GM19395 (cell line): ENCODE data around the gene HOXA6.
A peak's percentile ranks its signal among the peaks of the same experiment; 100 is the strongest.

Source experiments
- ATAC-seq: cut with Tn5 transposase; IDR thresholded peaks from one replicate; pipeline ENCODE4 v1.9.1; 2021; ENCODE audit warnings: mild to moderate bottlenecking, moderate library complexity; ENCODE audit not compliant: unreplicated experiment

HOXA6 gene

DNA sequence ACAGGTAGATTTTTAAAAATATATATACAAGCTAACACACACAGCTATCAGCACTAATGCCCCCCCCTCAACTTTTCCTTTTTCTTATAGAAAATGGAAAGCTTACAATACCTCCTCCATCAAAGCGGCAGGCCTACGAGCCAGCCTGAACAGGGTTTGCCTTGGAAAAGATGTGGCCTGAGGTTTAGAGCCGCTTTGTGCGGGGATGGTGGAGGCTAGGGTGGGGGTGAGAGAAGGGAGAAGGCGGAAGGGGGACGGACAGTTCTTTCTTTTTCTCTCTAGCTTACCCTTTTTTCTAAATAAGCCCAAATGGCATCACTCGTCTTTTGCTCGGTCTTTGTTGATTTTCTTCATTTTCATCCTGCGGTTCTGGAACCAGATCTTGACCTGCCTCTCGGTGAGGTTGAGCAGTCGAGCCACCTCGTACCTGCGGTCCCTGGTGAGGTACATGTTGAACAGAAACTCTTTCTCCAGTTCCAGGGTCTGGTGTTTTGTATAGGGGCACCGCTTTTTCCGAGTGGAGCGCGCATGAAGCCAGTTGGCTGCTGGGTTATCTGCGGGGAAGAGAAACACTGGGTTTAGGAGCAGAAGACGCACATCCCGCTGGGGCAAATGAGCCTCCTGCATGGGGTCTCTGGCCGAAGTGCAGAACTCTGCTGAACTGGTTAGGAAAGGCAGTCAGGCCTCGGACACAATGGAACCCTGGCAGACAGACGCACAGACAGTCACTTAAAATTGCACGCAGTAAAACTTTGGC, 15.9 kb upstream of the HOXA6 start:
- ATAC-seq = no peak

- no peak for ATAC-seq
Observed at GRCh38 chr7:27162561-27163287, 15.2 kb upstream of the HOXA6 start.

GRCh38 chr7:27161721-27162560, 14.4 kb upstream of the HOXA6 start:
- ATAC-seq = no peak

GRCh38 chr7:27161214-27161720, 13.7 kb upstream of the HOXA6 start:
- no peak for ATAC-seq

- ATAC-seq = peak; percentile 65
Observed at GRCh38 chr7:27160546-27161213, 13.1 kb upstream of the HOXA6 start.

DNA sequence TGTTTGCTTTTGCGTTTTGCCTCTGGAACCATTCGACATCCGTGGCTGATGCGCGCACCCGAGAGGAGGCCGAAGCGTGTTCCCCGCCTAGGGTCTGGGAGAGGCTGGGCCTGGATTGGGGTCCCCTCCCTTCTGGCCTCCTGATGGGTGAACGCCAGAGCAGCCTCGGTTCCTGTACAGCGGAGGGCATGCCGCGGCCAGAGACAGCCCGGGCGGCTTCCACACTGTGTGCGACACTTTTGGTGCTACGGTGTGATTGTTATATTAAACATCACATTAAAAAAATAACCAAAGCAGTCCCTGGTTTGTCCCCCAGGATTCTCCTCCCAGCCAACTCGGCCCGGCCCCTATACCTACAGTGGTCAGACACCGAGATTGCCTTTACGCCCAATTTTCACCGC, 12.6 kb upstream of the HOXA6 start:
- ATAC-seq = peak; percentile 10

DNA sequence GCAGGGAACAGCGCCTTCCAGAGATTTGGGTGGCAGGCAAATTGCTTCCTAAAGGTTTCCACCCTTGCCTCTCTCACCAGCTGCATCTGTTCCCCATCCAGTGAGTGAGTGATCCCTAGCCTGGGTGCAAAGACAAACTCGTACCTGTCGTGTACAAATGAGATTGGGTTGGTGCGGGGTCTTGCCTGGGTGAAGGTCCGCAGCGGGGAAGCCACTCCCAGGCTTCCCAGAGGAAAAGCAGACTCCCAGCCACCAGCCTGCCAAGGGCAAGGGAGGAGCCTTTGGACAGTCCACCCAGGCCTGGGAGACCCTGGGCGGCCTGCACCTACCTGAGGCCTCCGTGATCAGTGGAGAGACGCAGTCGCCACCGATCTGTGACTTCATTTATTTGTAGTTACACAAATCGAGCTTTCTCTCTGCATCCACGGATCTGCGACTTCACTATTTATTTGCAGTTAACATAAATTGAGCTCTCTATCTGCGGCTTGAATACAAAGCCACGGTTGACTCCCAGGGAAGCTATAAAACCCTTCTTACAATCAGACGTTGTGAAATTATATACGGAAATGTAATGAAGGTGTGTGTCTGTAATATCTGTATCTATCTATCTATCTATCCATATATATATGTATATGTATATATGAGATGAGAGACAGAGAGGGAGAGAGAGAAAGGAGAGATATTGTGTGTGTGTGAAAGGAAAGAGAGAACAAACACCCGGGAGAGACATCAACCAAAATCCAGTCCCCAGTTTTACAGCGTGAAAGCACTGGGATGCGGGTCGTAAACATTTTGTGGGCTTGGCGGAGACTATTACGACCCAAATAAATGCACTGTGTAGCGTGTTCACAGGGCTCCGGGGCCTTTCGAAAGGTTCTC, 11.9 kb upstream of the HOXA6 start:
- no peak for ATAC-seq

- ATAC-seq = no peak
Observed at GRCh38 chr7:27158436-27159265, 11.1 kb upstream of the HOXA6 start.

DNA sequence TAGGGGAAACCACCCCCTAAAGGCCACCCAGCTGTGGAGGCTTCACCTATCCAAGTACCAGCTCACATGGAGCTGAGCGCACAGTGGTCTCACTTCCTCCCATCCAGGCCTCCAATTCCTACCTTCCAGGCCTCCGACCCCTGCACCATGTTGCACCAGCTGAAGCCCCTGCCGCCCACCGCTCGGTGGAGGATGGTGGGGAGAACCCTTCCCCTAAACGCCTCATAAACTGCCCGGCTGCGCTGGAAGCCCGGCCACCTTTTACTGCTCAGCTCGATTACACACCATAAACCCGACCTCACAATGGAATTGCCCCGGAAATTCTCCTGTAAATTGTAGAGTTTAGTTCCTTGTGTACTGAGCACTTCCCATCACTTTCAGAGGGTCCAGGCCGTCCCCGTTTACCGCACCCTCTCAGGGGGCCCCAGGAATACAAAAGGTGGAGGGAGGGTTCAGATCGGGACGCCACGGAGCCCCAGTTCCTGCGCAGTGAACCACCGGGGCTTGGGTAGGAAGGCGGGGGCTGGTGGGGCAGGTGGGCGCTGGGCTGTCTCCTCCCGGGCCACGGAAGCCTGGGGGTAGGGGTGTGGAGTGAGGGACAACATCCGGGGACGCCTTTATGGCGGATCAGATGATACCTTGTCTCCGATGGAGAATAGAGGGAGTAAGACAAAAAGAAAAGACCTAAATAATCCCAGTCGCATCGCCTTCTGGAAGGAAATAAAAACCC, 10.3 kb upstream of the HOXA6 start:
- no peak for ATAC-seq

DNA sequence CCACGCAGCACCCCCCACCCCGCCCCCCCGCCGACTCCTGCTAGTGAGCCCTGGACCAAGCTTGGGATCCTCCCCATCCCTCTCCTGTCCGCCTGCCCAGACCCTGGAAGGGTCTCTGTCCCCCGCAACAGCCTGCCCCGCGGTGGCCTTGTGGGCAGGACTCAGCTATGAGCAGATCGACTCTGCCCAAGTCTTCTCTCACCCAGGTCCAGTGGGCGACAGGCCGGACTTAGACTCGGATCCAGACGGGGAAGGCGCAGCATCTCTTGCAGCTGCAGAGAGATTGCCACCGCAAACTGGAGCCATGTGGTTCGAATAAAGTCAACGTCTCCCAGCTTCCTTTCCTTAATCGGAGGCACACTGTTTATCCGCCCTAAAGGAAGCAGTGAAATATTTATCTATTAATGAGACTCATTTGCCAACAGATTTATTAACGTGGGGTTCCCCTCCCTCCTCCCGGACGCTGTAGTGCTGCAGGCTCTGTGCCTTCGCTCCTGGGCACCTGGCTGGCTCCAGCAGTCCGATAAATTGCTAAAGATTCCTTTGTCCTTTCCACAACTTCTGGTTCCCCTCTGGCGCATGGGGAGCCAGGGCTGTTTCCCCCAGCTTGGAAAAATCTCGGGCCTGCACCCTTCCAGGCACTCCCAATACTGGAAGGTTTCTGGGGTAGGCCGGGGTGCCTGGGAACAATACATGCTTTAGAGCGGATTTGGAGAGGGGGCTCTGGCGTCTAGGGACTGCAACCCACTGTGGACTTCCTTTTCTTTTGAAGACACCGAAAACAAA, 9.5 kb upstream of the HOXA6 start:
- ATAC-seq = no peak

DNA sequence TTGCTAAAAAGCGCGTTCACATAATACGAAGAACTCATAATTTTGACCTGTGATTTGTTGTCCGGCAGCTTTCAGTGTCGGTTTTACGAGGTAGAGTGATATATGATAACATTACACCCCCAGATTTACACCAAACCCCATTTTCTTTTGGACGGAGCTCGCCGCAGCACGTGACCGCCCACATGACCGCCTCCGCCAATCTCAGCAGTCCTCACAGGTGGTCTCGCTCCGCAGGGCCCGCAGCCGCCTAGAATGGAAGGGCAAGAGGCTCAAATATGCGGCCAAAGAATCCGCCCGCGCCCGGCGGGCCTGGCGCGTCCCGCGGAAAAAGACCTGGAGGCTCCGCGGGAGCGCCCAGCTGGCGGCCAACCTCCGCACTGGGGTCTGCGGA, 8.9 kb upstream of the HOXA6 start, which contains the start of gene HOXA7:
TSS of gene HOXA7 (minus strand) at position 168 of the 391 bp plus-strand sequence. CDS start at position 38, 130 bp downstream.
- no peak for ATAC-seq

DNA sequence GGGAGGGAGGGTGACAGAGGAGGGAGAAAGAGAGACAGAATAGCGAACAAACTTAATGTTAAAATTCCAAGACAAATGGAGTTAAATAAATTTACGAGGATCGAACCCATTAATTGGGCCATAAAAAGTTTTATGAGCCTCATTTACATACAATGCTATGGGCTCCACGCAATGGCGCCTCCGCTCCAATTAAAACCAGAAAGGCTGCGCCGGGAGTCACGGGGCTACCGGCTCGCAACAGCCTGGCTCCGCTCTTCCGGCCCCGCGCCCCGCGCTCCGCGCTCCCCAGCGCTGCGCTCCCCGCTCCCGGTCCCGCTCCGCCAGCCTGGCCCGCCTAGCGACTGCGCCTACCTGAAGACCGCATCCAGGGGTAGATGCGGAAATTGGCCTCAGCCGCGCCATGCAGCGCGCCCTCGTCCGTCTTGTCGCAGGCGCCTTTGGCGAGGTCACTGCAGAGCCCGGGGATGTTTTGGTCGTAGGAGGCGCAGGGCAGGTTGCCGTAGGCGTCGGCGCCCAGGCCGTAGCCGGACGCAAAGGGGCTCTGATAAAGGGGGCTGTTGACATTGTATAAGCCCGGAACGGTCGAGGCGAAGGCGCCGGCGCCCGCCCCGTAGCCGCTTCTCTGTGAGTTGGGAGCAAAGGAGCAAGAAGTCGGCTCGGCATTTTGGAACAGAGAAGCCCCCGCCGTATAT, 8.4 kb upstream of the HOXA6 start:
- no peak for ATAC-seq

DNA sequence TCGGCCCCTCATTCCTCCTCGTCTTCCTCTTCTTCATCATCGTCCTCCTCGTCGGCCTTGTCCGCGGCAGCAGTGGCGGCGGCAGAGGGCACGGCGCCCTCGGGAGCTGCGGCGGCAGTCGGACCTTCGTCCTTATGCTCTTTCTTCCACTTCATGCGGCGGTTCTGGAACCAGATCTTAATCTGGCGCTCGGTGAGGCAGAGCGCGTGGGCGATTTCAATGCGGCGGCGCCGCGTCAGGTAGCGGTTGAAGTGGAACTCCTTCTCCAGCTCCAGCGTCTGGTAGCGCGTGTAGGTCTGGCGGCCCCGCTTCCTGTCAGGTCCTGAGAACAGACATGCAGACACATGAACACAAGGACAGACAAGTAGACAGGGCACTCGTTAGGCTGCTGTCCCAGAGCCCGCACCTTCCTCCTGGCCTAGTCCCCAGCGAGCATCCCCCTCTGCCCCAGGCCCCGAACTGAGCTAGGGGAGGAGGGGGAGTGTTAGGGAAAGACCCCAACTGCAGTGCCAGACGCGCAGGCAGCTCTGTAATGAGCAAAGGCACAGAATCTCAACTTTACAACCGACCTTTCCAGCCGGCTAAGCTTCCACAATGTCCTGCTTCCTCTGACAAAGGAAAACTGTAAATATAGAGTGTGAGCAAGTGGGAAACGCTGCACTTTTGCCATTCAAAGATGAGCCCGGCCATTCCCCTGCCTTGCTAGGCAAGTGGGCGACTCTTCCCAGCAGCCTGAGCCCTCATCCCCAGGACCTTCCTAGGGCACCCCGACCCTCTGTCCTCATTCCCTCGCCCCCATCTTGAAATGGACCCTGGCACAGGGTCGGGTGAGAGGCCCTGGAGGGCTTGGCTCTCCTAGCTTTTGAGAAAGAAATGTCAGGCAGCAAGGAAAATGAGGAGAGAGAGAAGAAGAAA, 7.6 kb upstream of the HOXA6 start:
- no peak for ATAC-seq

GRCh38 chr7:27154369-27154768, 6.8 kb upstream of the HOXA6 start:
- no peak for ATAC-seq

GRCh38 chr7:27153526-27153925, 6.0 kb upstream of the HOXA6 start:
- ATAC-seq = no peak
